NB4 (cell line): ENCODE results near the gene TAF3.

Experiments
- POLR2A ChIP-seq: IDR thresholded peaks from 2 replicates; pipeline ENCODE4 v1.6.1; 2011; ENCODE audit warnings: mild to moderate bottlenecking; ENCODE audit not compliant: insufficient read length; ENCODE audit errors: extremely low read depth
- TF ChIP-seq, protein P1 (sequence below): IDR thresholded peaks from 2 replicates; pipeline ENCODE4 v1.6.1; 2011; ENCODE audit warnings: low read depth, low read length

DNA sequence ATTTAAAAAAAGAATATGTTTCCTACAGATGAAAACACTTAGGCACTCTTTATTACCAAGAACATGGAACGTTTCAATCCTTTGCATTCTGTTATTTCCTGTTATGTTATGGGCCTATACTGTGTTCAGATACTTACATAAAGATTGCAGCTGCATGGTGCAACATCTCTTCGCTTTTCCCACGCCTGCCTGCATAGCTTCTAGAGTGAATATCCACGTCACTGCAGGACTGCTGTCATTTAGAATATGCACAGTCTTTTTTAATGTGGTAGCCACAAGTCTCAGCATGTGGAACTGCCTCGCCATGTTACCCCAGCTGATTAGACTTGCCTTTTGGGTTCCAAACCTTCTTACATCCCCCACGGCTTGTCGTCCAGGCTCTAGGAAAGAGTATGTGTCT lies 166.6 kb downstream of the TAF3 start:
- TF ChIP-seq, protein P1, sequence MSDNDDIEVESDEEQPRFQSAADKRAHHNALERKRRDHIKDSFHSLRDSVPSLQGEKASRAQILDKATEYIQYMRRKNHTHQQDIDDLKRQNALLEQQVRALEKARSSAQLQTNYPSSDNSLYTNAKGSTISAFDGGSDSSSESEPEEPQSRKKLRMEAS, result no peak
- no peak for TF ChIP-seq POLR2A
